ENCODE results near the gene TBC1D22A.
A peak's percentile ranks its signal among the peaks of the same experiment; 100 is the strongest.
"Not testable (repeated sequence)": the region's sequence is repeated elsewhere in the genome, so short reads cannot be mapped to it uniquely, and the experiment has no call there.

Gene TBC1D22A

DNA sequence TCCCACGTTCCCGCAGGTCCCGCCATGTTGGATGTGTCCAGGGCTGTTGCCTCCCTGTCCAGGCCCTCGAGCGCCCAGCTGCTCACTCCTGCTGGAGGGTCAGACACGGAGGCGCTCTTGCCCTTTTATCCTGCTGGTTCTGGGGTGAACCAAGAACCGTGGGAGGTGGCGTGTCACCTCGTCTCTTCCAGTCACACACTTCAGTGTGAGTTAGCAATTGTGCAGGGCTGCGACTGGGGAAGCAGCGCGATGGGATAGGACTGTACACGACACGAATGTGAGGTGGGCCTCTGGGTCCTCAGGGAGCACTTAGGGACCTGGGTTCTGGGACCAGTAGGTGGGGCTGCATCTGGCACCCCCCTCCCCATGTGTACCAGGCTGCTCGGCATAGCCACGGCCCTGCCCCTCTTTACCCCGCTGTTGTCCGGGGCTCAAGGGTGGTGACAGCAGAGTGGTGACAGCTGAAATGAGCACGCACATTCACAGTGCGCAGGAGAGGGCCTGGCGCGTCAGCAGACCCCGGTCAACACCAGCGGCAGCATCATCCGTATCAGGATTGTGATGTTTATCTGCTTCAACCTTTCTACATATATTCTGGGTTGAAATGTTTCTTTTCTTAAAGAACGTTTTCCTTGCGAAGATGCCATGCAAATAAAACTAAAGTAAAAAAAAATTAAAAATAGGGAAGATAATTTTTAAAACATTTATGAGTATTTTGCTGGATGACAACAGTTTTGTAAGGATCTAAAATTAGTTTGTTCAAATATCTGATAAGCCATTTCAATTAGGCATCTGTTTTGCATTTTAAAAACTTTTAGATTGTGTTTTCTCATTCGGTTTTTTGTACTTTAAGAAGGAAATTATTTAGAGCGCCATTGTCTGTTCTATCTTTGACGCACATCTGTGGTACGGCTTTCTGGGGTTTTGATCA lies 210.7 kb downstream of the TBC1D22A start:
- DNase-seq (ENCODE audit: low read depth) = no peak

DNA sequence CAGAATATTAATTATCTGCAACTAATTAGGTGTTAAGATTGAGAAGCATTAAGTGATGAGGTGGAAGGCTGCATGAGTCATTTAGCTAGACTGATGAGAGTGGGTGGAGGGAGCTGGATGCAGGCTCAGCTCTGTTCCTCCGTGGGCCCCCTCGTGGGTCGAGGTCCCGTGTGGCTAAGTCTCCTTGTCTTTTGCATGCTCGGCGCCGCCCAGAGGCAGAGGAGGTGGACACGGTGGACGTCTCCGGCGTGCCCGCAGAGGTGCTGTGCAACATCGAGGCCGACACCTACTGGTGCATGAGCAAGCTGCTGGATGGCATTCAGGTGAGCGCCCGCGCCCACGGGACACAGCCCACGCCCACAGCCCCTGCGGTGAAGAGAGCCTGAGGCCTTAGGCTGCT lies 211.6 kb downstream of the TBC1D22A start:
- no peak for DNase-seq (ENCODE audit: low read depth)

- DNase-seq (ENCODE audit: low read depth) = no peak
Observed at GRCh38 chr22:46974631-46975585, 212.5 kb downstream of the TBC1D22A start.

DNA sequence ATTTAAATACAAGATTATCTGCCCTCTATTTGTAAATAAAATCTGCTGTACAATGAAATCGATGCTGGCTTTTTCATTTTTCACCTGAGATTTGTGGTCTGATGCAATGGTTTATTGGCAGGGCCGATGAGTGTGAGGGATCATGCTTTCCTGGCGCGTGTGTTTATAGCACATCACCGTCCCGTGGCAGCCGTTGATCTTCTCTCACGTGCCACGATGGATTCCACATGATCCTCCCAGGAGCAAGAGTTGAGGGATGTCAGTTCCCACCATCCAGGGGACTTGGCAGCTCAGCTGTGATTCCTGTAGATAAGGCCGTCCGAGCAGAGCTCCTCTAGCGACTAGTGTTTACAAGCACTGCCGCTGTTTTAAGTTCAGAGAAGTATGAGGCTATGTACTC lies 213.7 kb downstream of the TBC1D22A start:
- no peak for DNase-seq (ENCODE audit: low read depth)

DNA sequence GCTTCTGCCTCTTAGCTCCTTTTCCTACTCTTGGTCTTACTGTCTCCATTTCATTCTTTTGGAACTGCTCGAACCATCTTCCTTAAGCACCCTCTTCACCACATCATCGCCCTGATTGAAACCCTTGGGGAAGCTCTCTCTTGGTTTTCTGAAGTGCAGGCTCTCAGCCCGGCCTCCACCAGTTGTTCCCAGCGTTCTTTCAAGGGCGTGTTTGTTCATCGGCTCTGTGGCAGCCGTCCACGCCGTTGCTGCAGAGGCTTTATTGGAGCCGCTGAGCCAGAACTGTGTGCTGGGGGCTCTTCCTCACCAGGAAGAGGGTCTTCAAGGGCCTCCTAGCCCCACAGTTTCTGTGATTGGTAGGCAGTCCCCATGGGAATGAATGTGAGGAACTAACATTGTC lies 214.1 kb downstream of the TBC1D22A start:
- no peak for DNase-seq (ENCODE audit: low read depth)

DNA sequence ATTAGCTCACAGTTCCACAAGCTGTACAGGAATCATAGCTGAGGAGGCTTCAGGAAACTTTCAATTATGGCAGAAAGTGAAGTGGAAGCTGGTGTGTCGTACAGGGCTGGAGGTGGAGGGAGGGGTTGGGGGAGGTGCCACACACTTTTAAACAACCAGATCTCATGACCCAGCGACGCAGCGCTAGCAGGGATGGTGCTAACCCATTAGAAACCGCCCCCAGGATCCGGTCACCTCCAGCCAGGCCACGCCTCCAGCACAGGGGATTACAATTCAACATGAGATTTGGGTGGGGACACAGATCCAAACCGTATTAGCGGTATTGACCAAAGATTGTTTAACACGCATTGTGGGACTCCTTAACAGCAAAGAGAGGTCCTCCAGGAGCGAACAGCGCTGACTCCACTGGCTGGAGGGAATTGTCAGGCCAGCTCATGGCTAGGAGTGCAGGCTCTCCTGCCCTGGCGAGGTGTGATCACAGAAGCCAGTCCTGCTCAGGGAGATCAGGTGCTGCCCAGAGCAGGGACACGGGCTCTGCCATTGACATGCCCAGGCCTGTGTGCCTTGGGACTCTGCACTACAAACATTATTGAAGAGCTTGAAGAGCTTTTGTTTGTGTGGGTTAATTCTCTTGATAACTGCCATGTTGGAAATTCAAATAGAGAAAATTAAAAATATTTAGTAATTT lies 215.3 kb downstream of the TBC1D22A start:
- DNase-seq (ENCODE audit: low read depth) = no peak

DNA sequence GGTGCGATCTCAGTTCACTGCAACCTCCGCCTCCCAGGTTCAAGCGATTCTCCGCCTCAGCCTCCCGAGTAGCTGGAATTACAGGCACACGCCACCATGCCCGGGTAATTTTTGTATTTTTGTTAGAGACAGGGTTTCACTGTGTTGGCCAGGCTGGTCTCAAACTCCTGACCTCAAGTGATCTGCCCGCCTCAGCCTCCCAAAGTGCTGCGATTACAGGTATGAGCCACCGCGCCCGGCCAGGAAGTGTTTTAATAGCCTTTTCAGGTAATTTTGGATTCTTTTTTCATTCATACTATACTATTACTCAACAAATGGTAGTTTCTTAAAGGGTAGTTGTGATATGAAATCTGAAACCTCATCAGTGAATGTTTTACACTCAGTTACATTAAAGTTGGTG lies 216.2 kb downstream of the TBC1D22A start:
- not testable (repeated sequence) for DNase-seq (ENCODE audit: low read depth)

DNA sequence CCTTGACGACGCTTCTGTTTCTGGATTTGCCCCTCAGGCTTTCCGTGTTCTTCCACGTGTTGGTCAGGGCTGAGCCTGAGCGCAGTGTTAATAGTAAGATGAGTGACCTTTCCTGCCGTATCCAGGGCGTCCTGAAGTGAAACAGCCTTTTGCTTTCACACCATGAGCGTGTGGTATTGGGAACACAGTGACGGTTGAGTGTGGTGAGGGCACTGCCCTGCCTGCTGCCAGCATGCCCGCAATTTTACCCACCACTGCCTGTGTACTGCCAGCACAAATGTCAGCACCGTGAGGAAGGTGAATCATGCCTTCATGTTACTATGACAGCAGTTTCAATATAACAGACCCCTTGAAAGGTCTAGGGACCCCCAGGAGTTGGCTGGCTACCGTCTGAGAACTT lies 217.1 kb downstream of the TBC1D22A start:
- no peak for DNase-seq (ENCODE audit: low read depth)

DNA sequence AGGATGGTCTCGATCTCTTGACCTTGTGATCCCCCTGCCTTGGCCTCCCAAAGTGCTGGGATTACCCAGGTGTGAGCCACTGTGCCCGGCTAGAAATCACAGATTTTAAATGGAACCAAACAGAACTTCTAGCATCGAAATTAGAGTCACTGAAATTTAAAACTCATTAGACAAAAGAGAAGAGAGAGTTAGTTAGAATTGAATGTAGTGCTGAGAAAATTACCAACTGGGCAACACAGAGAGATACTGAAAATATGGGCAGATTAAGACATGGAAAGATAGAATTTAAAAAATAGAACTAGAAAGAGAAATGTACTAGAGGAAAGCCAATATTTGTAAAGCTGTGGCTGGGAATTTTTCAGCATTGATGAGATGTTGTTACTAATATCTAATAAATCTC lies 217.9 kb downstream of the TBC1D22A start:
- no peak for DNase-seq (ENCODE audit: low read depth)

DNA sequence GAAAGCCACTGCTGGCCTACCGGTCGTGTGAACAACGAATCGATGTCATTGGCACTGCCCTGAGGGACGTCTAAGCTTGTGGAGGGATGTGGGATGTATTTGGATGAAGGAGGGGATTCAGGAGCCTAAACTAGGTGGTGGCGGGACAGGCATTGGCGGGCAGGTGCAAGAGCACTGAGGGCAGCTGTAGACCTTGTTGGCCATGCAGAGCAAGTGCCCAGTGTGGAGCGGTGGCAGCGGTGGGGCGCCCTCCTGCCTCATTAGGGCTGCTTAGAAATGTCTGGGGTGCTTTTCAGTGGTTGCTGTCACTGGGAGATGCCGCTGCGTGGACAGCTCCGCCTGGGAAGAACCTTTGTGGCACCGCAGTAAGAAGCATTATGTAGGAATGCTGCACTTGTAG lies 220.2 kb downstream of the TBC1D22A start:
- no peak for DNase-seq (ENCODE audit: low read depth)

- DNase-seq (ENCODE audit: low read depth) = no peak
Observed at GRCh38 chr22:46983046-46983445, 220.6 kb downstream of the TBC1D22A start.

DNA sequence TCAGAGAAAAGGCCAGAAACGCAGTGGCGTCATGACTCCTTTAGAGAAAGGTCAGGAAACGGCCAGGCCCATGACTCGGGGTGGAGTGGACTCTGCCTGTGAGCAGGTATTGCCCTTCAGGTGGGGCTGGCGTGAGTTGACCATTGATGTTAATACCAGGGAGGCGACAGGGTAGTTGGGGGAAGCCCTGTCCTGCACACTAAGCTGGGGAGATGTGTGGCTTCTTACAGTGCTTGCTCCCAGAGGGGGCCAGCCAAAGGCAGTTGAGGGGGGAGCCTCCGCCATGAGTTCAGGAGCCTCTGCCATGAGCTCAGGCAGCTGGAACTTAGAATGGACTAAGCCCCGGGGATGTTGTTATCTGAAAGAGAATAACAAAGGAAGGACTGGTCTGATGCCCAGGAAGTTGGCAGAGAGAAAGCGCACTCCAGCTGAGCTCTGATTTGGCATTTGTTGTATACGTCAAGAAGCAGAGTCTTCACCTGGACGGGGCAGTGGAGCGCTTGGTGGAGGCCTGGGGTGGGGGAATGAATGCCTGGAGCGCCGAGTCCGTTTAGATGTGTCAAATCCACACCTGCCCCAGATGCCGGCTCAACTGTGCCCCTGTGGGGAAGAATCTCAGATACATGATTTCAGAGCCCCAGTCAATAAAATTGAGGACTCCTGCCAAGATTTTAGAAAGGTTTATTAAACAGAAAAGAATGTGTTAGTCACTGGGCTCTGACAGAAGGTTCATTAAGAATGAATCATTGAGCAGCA lies 222.5 kb downstream of the TBC1D22A start:
- peak; percentile 88 for DNase-seq (ENCODE audit: low read depth)

- DNase-seq (ENCODE audit: low read depth) = no peak
Observed at GRCh38 chr22:46985507-46985882, 223.0 kb downstream of the TBC1D22A start.

DNA sequence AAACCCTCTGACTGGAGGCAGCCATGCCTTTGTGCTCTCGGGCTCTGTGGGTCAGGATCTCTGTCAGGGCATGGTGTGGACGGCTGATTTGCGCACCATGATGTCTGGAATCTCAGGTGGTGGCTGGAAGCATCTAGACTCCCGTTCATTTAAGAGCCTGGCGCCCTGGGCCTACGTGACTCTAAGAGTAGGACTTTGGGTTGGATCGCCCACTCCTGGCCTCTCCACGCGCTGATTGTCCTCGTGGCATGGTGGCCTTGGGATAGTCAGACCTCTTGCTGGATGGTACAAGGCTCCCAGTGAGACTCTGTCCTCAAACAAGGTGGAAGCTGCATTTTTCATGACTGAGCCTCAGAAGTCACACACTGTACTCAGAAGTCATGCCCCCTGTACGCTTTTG lies 224.3 kb downstream of the TBC1D22A start:
- DNase-seq (ENCODE audit: low read depth) = no peak

DNA sequence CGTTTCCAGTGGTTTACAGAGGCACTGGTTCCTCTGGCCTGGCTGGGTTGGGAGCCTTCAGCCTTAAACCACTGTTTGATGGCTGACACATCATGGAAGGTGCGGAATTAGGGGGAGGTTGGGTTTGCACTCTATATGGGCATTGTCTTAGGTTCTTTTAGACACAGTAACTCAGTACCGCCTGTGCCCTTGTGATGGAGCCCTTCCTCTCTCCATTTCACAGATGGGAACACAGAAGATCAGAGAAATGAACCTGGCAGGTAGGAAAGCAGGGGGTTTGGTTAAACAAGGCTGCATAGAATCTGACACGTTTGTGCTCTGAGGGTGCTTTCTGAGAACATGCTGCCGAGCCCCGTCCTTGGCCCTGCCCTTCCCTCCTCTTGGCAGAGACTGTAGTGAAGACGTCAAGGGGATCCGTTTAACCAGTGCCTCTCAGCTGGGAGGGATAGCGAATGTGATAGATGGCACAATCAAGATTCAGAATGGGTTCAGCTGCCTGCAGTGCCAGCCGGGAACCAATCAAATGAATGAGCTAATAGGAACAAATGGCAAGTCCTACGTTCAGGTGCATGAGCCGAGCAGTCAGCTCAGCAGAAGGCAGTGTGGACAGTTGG lies 228.6 kb downstream of the TBC1D22A start:
- DNase-seq (ENCODE audit: low read depth) = no peak

- DNase-seq (ENCODE audit: low read depth) = no peak
Observed at GRCh38 chr22:46991666-46992065, 229.2 kb downstream of the TBC1D22A start.

GRCh38 chr22:46992121-46992731 lies 229.8 kb downstream of the TBC1D22A start:
- no peak for DNase-seq (ENCODE audit: low read depth)

- no peak for DNase-seq (ENCODE audit: low read depth)
Observed at GRCh38 chr22:46993633-46994032, 231.2 kb downstream of the TBC1D22A start.

- no peak for DNase-seq (ENCODE audit: low read depth)
Observed at GRCh38 chr22:46994265-46994664, 231.8 kb downstream of the TBC1D22A start.

DNA sequence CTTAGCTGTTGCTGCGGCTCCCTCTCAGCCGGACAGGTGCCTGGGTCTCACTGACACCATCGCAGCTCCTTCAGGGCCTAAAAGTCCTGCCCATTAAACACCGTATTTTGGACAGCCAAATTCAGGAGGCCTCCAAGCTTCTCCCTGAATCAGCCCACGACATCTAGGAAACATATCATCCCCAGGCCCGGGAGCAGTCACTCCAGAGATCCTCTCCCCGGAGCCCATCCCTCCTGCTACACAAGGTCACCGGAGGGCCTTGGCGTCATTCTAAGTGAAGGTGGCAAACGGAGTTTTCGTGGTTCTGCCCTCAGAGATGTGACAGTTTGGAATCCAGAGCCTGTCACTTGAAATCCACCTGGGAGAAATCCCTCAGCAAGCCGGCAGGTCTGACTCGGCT lies 232.5 kb downstream of the TBC1D22A start:
- DNase-seq (ENCODE audit: low read depth) = no peak

Measured in ELR (cell line).